WTC11 (cell line): ENCODE data around the gene TKFC.

Source experiments
- ZNF317 ChIP-seq: sonication (generic); formaldehyde crosslinking; IDR thresholded peaks from 2 replicates; pipeline ENCODE4 v1.8.1; 2023; ENCODE audit warnings: low read depth, mild to moderate bottlenecking, moderate library complexity, missing genetic modification reagents, borderline replicate concordance
- ZNF416 ChIP-seq: fragments of 250-450 bp; sonication (Bioruptor Pico); IDR thresholded peaks from 2 replicates; pipeline ENCODE4 v1.9.0; 2021; ENCODE audit warnings: mild to moderate bottlenecking, inconsistent platforms
- TF ChIP-seq, protein P1 (sequence below): fragments of 200-600 bp; IDR thresholded peaks from 2 replicates; pipeline ENCODE4 v1.8.0; 2022; ENCODE audit warnings: antibody characterized with exemption
- TF ChIP-seq, protein P2 (sequence below): sonication (generic); formaldehyde crosslinking; IDR thresholded peaks from 2 replicates; pipeline ENCODE4 v1.8.1; 2023; ENCODE audit warnings: mild to moderate bottlenecking, missing genetic modification reagents, borderline replicate concordance

DNA sequence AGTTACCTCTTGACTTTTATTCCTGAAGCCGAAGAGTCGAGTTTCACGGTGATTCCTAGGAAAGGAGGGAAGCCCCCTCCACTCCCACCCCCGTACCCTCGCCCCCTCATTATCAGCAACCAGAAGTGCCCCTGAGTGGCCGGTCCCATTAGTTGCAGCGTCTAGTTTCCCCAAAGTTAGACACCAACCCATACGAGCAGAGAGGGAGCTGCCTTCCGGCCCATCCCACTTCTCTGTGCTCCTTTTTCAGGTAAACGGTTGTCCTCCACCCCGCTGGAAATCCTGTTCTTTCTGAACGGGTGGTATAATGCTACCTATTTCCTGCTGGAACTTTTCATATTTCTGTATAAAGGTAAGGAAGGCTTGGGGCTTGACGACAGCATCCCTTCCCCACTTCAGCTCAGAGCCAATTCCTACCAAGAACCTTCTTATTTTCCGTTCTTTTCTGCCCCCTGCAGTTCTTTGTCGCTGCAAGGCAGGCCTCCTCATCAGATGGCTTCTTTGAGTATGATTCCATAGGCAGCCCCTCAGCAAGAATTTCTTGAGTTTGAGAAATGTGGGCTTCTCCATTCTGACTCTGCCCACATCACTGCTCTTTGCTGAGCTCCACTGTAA is 60.1 kb downstream of the TKFC start:
- TF ChIP-seq, protein P1, sequence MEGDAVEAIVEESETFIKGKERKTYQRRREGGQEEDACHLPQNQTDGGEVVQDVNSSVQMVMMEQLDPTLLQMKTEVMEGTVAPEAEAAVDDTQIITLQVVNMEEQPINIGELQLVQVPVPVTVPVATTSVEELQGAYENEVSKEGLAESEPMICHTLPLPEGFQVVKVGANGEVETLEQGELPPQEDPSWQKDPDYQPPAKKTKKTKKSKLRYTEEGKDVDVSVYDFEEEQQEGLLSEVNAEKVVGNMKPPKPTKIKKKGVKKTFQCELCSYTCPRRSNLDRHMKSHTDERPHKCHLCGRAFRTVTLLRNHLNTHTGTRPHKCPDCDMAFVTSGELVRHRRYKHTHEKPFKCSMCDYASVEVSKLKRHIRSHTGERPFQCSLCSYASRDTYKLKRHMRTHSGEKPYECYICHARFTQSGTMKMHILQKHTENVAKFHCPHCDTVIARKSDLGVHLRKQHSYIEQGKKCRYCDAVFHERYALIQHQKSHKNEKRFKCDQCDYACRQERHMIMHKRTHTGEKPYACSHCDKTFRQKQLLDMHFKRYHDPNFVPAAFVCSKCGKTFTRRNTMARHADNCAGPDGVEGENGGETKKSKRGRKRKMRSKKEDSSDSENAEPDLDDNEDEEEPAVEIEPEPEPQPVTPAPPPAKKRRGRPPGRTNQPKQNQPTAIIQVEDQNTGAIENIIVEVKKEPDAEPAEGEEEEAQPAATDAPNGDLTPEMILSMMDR, result no peak
- TF ChIP-seq, protein P2, sequence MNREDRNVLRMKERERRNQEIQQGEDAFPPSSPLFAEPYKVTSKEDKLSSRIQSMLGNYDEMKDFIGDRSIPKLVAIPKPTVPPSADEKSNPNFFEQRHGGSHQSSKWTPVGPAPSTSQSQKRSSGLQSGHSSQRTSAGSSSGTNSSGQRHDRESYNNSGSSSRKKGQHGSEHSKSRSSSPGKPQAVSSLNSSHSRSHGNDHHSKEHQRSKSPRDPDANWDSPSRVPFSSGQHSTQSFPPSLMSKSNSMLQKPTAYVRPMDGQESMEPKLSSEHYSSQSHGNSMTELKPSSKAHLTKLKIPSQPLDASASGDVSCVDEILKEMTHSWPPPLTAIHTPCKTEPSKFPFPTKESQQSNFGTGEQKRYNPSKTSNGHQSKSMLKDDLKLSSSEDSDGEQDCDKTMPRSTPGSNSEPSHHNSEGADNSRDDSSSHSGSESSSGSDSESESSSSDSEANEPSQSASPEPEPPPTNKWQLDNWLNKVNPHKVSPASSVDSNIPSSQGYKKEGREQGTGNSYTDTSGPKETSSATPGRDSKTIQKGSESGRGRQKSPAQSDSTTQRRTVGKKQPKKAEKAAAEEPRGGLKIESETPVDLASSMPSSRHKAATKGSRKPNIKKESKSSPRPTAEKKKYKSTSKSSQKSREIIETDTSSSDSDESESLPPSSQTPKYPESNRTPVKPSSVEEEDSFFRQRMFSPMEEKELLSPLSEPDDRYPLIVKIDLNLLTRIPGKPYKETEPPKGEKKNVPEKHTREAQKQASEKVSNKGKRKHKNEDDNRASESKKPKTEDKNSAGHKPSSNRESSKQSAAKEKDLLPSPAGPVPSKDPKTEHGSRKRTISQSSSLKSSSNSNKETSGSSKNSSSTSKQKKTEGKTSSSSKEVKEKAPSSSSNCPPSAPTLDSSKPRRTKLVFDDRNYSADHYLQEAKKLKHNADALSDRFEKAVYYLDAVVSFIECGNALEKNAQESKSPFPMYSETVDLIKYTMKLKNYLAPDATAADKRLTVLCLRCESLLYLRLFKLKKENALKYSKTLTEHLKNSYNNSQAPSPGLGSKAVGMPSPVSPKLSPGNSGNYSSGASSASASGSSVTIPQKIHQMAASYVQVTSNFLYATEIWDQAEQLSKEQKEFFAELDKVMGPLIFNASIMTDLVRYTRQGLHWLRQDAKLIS (CRISPR knock-in tag), result no peak
- TF ChIP-seq ZNF317 (CRISPR knock-in tag), result no peak
- no peak for TF ChIP-seq ZNF416 (CRISPR knock-in tag)
